GM23248 (cell line): ENCODE results near the gene PTPN20. TPM values are rescaled to one million over a fixed set of nuclear protein-coding genes. Genes with fewer than 3 reads are reported as not detected.
"Not testable (repeated sequence)": the region's sequence is repeated elsewhere in the genome, so short reads cannot be mapped to it uniquely, and the experiment has no call there.

ENCODE experiments used
- DNase-seq: peaks from one replicate; pipeline ENCODE4 v3.0.0-alpha.2; 2015
- H2AFZ ChIP-seq: fragments of 200-600 bp; sonication (generic); 2 replicates; pipeline ENCODE4 v1.6.1; 2016; ENCODE audit warnings: antibody characterized with exemption
- H3F3A ChIP-seq: fragments of 200-600 bp; sonication (generic); 2 replicates; pipeline ENCODE4 v1.6.1; 2016; ENCODE audit warnings: mild to moderate bottlenecking, antibody characterized with exemption, mixed run types; ENCODE audit not compliant: insufficient read depth
- H3K27ac ChIP-seq: fragments of 200-600 bp; sonication (generic); 2 replicates; pipeline ENCODE4 v1.5.1; 2016; ENCODE audit warnings: mild to moderate bottlenecking
- H3K27me3 ChIP-seq: fragments of 200-600 bp; sonication (generic); replicated peaks from 2 replicates; pipeline ENCODE4 v1.6.1; 2016; ENCODE audit warnings: mild to moderate bottlenecking; ENCODE audit not compliant: insufficient read depth
- H3K36me3 ChIP-seq: fragments of 200-600 bp; sonication (generic); 2 replicates; pipeline ENCODE4 v1.6.1; 2016; ENCODE audit warnings: low read depth, mild to moderate bottlenecking
- H3K4me1 ChIP-seq: fragments of 200-600 bp; sonication (generic); 2 replicates; pipeline ENCODE4 v1.6.1; 2016; ENCODE audit warnings: mild to moderate bottlenecking; ENCODE audit not compliant: insufficient read depth
- H3K4me2 ChIP-seq: fragments of 200-600 bp; sonication (generic); one replicate; pipeline ENCODE4 v1.6.1; 2016; ENCODE audit warnings: mild to moderate bottlenecking; ENCODE audit not compliant: unreplicated experiment
- H3K4me3 ChIP-seq: fragments of 200-600 bp; sonication (generic); 2 replicates; pipeline ENCODE4 v1.5.1; 2016; ENCODE audit warnings: mild to moderate bottlenecking
- H3K79me2 ChIP-seq: fragments of 200-600 bp; sonication (generic); 2 replicates; pipeline ENCODE4 v1.6.1; 2016; ENCODE audit warnings: mild to moderate bottlenecking; ENCODE audit not compliant: insufficient read depth
- H3K9ac ChIP-seq: fragments of 200-600 bp; sonication (generic); 2 replicates; pipeline ENCODE4 v1.6.1; 2016; ENCODE audit warnings: mild to moderate bottlenecking
- H3K9me2 ChIP-seq: fragments of 200-600 bp; sonication (generic); 2 replicates; pipeline ENCODE4 v1.6.1; 2016; ENCODE audit warnings: mixed run types, mild to moderate bottlenecking, moderate library complexity; ENCODE audit not compliant: insufficient read depth
- H3K9me3 ChIP-seq: fragments of 200-600 bp; sonication (generic); one replicate; pipeline ENCODE4 v1.6.1; 2017; ENCODE audit warnings: low read depth
- H4K20me1 ChIP-seq: fragments of 200-600 bp; sonication (generic); 2 replicates; pipeline ENCODE4 v1.6.0; 2016; ENCODE audit not compliant: insufficient read depth
- WGBS, 2 experiments: methylation state at CpG; one replicate each; pipeline ENCODE4 v1.1.6; 2015 to 2017; ENCODE audit warnings: low lambda C conversion rate in 2 of 2, low coverage in 1 of 2; ENCODE audit errors: missing lambda C conversion rate in 2 of 2; 5-methylcytosine and 5-hydroxymethylcytosine counted together
- in situ Hi-C: fragments of 300-500 bp; cut with MboI; formaldehyde crosslinking; loops from 2 replicates; pipeline ENCODE4 v1.15.0; 2020
- polyA plus RNA-seq: library from polyadenylated mRNA; unstranded; fragments of >200 nt; fragmentation: Nextera tagmentation; extraction: Ambion mirVana; gene quantifications from 2 replicates; pipeline ENCODE4 v1.2.1, GENCODE V29; 2016
- total RNA-seq: library from RNA; depleted of rRNA; stranded (reverse); fragments of >200 nt; shearing (Covaris generic); gene quantifications from 2 replicates; pipeline ENCODE4 v1.2.3, GENCODE V29; 2014

Gene PTPN20
- total and polyA plus RNA-seq, 2 experiments from 2014 or later, result 0.15 to 0.22 TPM

DNA sequence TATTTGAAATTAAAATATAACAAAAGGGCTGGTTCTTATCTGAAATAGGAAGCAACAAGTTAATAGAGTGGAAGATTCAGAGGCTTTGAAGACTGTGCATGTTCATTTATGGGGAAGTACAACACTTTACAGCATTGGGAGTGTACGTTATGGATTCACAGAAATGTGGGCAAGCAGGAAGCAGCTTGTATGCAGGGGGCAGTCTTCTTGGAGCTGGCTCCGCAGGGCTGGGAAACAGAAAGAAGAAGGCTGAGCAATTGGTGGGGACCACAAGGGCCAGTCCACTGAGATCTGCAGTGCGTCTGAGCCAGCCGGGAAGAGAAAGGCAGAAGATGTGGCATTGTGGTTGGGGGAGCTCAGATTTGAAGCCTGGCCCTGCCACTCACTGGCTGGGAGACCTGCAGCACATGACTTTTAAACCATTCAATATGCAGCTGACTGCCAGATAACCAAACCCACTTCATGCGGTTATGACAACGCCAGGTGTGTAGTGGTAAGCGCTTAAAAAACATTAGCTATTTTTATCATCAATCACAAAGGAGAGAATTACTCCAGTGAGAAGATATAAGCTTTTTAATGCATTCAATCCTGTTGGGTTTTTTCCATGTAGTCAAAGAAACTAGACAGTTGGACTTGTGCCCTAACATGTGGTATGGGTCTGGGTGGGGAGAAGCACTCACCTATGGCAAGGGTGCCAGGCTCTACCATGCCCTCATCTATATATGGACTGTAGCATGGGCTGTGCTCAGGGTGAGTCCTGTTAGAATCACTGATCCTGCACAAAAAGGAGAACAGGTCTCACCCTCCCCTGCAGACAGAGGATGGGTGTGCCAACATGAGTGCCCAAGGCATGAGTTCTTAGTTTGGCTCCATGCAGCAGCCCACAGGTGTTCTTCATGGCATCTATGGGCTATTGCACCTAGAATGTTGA is 14.2 kb upstream of the PTPN20 start:
- H3K27ac ChIP-seq, H3K4me2 ChIP-seq, H3K27me3 ChIP-seq, H2AFZ ChIP-seq, H4K20me1 ChIP-seq, H3K9me2 ChIP-seq, H3K4me1 ChIP-seq, H3K9ac ChIP-seq, H3K4me3 ChIP-seq, H3K36me3 ChIP-seq, in situ Hi-C loops, DNase-seq, H3K9me3 ChIP-seq, H3F3A ChIP-seq, H3K79me2 ChIP-seq: not testable (repeated sequence)
- WGBS, 2 experiments, result 77 to 80% methylated on average over 7 of the region's 7 CpGs

DNA sequence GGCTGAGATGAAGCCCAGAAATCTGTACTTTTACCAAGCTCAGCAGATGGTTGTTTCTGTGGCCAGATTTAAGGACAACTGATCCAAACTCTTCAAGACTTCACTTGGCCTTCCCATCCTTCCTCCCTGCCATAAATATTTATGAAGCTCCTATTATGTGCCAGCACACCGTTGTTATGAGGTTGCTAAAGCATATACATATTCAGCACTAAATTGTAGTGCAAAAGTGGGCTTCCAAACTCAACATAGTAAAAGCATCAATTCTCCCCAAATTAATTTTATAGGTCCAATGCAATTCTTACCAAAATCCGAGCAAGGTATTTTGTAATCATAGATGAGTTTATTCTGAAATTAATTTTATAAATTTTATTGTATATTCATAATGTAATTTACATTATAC is 10.0 kb upstream of the PTPN20 start:
- H3K9me3 ChIP-seq, H3K9me2 ChIP-seq, H3K9ac ChIP-seq, in situ Hi-C loops, H2AFZ ChIP-seq, H4K20me1 ChIP-seq, H3K36me3 ChIP-seq, H3K4me2 ChIP-seq, H3K4me1 ChIP-seq, H3K27ac ChIP-seq, H3K27me3 ChIP-seq, H3K79me2 ChIP-seq, H3F3A ChIP-seq, H3K4me3 ChIP-seq, DNase-seq: not testable (repeated sequence)
- WGBS, 2 experiments, result 3 to 14% methylated on average over 2 of the region's 2 CpGs

DNA sequence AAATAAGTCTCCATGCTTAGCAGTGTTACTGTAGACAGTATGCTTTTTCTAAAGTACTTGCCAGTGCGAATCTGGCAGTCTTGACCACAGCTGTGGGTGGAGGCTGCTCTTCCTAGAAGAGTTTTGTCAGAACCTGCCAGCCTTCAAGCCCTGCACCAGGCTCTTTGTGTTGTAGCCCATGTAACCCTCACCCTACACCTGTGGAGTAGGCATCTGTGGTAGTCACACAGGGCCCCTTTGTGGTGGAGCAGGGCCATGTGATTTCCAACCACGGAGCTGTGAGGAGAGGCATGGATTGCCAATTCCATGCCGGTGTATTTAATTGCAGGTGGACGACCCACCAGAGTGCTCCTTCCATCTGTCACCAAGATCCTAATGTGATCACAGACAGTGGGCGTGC is 7.4 kb upstream of the PTPN20 start:
- H3K4me1 ChIP-seq, H3K9ac ChIP-seq, H3K9me2 ChIP-seq, H3K4me2 ChIP-seq, H2AFZ ChIP-seq, in situ Hi-C loops, H3F3A ChIP-seq, H4K20me1 ChIP-seq, DNase-seq, H3K9me3 ChIP-seq, H3K4me3 ChIP-seq, H3K36me3 ChIP-seq, H3K27me3 ChIP-seq, H3K27ac ChIP-seq, H3K79me2 ChIP-seq: not testable (repeated sequence)
- 17 to 40% methylated on average over 1 of the region's 5 CpGs for WGBS, 2 experiments

DNA sequence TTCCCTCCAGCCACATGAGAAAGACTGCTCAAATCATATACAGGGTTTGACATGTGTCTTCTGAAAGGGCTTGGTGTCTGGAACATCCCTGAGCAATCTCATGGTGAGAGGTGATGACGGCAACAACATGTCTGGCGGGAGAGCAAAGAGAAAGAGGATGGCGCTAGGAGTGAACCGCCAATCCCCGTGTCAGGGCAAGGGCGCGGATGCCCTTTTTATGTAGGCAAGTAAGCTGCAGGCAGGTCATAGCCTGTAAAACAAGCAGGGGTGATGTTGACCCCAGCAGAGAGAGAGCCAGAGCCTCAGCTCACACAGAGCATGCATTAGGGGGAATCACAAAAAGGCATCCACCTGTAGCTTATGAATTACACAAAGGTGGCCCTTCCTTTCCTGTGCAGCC is 4.9 kb upstream of the PTPN20 start:
- H3K9ac ChIP-seq, H3K9me2 ChIP-seq, H3K9me3 ChIP-seq, H3K4me1 ChIP-seq, H4K20me1 ChIP-seq, in situ Hi-C loops, H3F3A ChIP-seq, H3K27me3 ChIP-seq, H3K4me3 ChIP-seq, H3K4me2 ChIP-seq, DNase-seq, H2AFZ ChIP-seq, H3K27ac ChIP-seq, H3K79me2 ChIP-seq, H3K36me3 ChIP-seq: not testable (repeated sequence)
- 86 to 87% methylated on average over 6 to 7 of the region's 7 CpGs for WGBS, 2 experiments

DNA sequence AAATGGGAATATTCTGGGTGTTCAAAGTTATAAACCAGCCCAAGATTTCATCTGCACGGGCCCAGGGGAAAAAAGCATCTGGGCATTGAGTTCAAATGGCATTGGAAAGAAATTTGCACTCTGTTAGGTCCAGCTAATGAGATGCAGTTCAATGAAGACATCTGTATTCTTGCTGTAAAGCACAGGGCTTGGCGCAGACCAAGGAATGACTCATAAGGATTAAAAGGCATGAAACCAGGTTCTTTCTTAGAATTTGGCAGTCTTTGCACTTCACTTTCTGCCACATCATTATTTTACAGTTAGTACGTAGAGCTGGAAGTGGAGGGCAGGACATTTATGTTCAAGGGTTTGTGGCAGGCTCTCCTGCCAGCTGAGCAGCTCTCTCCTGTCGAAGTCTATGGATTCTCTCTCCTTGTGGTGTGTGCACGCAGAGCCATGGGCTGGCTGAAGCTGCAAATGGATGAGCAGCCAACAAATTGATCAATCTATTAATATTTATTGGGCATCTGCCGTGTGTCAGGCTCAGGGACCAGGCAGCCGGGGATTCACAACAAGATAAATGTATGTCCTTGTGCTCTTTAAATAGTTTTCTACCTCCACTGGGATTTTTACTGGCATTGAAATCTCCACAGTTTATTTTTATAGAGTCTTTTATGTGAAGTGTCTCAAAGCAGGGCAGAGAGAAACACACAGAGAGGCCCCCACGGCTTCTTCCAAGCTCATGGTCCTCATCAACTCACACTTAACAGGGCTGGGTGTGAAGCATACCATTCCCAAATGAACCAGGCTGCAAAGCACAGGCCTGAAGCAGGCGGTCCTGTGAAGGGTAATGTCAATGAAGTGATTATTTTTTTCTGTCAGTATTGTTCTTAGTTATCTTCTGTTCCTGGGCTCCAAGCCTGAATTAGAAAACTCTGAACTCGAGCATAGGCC is 3.8 kb upstream of the PTPN20 start:
- WGBS, 2 experiments, result 0% methylated on average over 1 of the region's 10 CpGs; no CpG with 5 or more reads in 1 of the 2 experiments
- H2AFZ ChIP-seq, H3K36me3 ChIP-seq, H4K20me1 ChIP-seq, in situ Hi-C loops, H3K9me3 ChIP-seq, DNase-seq, H3K4me3 ChIP-seq, H3K27me3 ChIP-seq, H3K4me2 ChIP-seq, H3F3A ChIP-seq, H3K9me2 ChIP-seq, H3K27ac ChIP-seq, H3K4me1 ChIP-seq, H3K79me2 ChIP-seq, H3K9ac ChIP-seq: not testable (repeated sequence)

DNA sequence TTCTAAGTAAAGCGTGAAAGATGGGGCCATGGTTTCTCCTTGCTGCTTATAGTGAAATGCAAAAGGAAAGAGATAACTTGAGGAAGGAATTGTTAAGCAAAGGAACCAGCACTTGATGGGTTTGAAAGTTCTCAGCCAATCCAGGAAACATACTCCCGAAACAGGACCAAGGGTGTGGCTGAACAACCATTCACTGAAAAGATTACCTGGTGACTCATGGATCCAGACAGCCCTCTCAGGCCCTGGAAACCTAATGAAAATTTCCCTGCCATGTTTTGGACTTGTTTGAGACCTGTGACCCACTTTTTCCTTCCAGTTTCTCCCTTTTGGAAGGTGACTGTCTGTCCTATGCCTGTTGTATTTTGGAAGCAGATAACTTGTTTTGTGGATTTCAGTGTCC is 11.3 kb downstream of the PTPN20 start:
- H3F3A ChIP-seq, H3K27me3 ChIP-seq, H3K27ac ChIP-seq, H3K79me2 ChIP-seq, DNase-seq, H3K4me1 ChIP-seq, H3K9ac ChIP-seq, H3K36me3 ChIP-seq, H3K9me3 ChIP-seq, H3K4me3 ChIP-seq, in situ Hi-C loops, H2AFZ ChIP-seq, H3K4me2 ChIP-seq, H3K9me2 ChIP-seq, H4K20me1 ChIP-seq: not testable (repeated sequence)
- 71 to 100% methylated on average over 1 of the region's 2 CpGs for WGBS, 2 experiments

DNA sequence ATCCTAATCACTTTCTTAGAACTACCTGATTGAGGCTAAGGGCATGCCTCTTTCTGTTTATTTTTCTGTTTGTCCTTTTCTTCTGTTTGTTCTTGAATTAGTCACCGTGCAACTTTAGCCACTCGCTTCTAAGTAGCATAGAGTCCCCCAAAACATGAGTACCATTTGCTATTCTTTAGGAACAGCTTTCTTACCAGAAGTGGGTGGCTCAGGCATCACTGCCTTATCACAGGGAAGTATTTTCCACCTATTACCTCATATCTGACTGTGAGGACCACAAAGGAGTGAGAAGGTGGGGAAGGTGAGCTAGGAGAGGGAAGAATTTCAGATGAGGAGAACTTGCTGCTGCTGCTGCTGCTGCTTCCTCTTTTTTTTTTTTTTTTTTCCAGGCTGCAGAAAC is 13.9 kb downstream of the PTPN20 start:
- in situ Hi-C loops, H3K27me3 ChIP-seq, H4K20me1 ChIP-seq, H3K9me2 ChIP-seq, H2AFZ ChIP-seq, H3F3A ChIP-seq, DNase-seq, H3K9ac ChIP-seq, H3K4me1 ChIP-seq, H3K36me3 ChIP-seq, H3K79me2 ChIP-seq, H3K4me2 ChIP-seq, H3K27ac ChIP-seq, H3K9me3 ChIP-seq, H3K4me3 ChIP-seq: not testable (repeated sequence)
- no CpG with 5 or more reads among the region's 2 CpGs for WGBS, 2 experiments
